GM10248 (cell line): ENCODE measurements around the gene TPRKB.
"Not testable (repeated sequence)": the region's sequence is repeated elsewhere in the genome, so short reads cannot be mapped to it uniquely, and the experiment has no call there.

ENCODE experiments used
- CTCF ChIA-PET: fragments of 300-600 bp; sonication (Branson Sonifier 250); formaldehyde crosslinking; extraction: SDS; loops from one replicate; lab custom pipeline; 2021; ENCODE audit warnings: antibody characterized with exemption; lab: Yijun Ruan, JAX
- POLR2A ChIA-PET: fragments of 350-650 bp; sonication (Branson Sonifier 250); formaldehyde crosslinking; extraction: SDS; loops from one replicate; lab custom pipeline; 2020; ENCODE audit warnings: antibody characterized with exemption; lab: Yijun Ruan, JAX
- DNase-seq: peaks from one replicate; pipeline ENCODE4 v3.0.0; 2012; ENCODE audit errors: extremely low spot score
- CTCF ChIP-seq: IDR thresholded peaks from 2 replicates; pipeline ENCODE4 v1.5.1; 2012; ENCODE audit warnings: mild to moderate bottlenecking, low read depth; ENCODE audit errors: extremely low read depth, missing control alignments, control extremely low read depth

TPRKB gene

DNA sequence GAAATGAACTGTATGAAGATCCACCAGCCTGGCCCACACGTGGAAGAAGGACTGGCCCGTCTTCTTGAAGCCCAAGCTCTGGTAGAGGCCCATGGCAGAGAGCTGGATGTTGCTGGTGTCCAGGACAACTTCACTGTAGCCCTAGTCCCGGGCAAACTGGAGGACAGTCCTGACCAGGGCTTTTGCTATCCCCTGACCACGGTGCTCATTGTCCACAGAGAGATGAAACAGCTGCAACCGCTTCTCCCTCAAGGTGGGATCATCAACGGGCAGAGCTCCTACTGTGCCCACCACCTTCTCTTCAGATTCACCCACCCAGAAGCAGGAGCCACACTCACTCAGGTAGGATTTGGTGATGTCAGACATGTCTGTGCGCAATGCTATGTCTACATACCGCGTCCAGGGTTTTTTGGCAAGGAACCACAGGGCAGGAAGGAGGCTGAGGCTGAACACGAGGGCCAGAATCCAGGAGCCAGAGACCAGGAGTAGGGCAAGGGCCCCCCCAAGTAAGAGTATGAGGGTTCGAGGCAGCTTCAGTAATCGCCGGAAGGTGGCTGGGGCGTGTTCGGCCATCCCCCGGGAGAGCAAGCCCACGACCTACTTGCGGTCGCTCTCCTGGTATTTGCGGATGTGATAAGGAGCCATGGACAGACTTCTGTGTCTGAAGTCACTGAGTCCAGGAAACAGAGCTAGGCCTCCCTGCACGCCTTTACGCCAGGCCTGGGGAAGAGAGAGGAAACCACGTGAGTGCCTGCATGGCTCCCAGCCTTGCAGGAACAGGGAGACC, 36.3 kb downstream of the TPRKB start:
- no peak for DNase-seq
- ChIA-PET CTCF (interaction anchor here (1.6 kb wide), 1 partner anchor 11 kb away, joined by 5 read pairs; no protein-coding TSS in a partner anchor), POLR2A (no interaction called here)
- TF ChIP-seq CTCF: no peak

DNA sequence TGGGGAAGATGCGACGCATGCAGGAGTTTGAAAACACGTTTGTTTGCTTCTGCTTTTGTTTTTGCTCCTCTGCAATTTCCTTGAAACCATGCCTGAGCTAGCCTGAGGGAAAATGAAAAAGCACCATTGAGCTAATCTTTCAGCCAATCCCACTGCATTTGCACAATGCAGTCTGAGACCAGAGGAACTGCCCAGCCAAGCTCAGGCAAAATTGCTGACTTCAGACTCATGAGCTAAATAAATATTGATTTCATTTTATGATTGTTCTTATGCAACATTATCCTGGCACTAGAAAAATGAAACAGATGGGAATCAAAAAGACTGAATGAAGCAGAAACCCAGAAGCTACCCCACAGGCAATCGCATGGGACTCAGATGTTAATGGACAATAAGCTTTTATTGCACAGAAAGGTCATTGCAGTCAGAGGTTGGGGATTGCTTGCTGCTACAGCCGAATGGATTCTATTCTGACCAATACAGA, 37.0 kb downstream of the TPRKB start:
- ChIA-PET CTCF (interaction anchor here (1.6 kb wide), 1 partner anchor 11 kb away, joined by 5 read pairs; no protein-coding TSS in a partner anchor), POLR2A (no interaction called here)
- DNase-seq: no peak
- no peak for TF ChIP-seq CTCF

DNA sequence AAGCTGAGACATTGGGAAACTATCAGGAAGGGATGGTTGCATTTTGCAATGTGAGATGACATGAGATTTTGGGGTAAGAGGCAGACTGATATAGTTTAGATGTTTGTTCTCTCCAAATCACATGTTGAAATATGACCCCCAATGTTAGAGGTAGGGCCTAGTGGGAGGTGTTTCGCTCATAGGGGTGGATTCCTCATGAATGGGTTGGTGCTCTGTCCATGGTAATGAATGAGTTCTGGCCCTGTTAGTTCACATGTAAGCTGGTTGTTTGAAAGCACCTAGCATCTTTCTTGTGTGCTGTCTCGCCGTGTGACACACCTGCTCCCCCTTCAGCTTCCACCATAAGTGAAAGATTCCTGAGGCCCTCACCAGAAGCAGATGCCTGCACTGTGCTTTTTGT, 37.7 kb downstream of the TPRKB start:
- ChIA-PET POLR2A (no interaction called here), CTCF (no interaction called here)
- DNase-seq: no peak
- no peak for TF ChIP-seq CTCF

DNA sequence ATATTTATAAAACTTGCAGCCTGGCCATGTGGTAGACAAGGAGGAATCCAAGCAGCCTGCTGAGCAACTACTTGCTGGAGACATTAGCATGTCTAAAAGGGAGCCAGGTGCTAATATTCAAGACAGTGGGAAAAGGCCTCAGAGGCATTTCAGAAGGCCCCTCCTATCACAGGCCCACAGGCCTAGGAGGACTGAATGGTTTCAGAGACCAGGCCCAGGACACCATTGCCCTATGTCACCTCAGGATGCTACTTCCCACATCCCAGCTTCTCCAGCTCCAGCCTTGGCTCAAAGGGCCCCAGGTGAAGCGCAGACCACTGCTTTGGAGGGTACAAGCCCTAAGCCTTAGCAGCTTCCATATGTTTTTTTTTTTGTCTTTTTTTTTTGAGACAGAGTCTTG, 39.0 kb downstream of the TPRKB start:
- POLR2A ChIA-PET: no interaction called here
- TF ChIP-seq CTCF: no peak
- no peak for DNase-seq
- CTCF ChIA-PET: interaction anchor here (1.0 kb wide), 1 partner anchor 18 kb away, joined by 3 read pairs; no protein-coding TSS in a partner anchor

DNA sequence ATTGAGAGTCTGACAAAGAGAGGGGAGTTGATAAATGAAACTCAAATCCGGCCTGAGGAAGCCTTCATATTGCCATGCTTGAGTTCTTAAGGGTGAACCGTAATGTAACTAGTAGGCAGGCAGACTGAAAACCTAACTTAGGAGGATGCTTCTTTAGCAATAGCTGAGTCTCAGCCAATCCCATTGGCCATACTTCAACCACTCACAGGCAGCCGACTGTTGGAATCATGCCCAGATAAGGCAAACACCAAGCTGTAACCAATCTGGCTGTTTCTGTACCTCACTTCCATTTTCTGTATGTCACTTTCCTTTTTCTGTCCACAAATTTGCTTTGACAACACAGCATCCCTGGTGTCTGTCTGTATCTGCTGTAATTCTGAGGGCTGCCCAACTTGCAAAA, 39.5 kb downstream of the TPRKB start:
- ChIA-PET POLR2A (no interaction called here), CTCF (interaction anchor here (1.0 kb wide), 1 partner anchor 17 kb away, joined by 3 read pairs; no protein-coding TSS in a partner anchor)
- no peak for DNase-seq
- TF ChIP-seq CTCF: no peak

DNA sequence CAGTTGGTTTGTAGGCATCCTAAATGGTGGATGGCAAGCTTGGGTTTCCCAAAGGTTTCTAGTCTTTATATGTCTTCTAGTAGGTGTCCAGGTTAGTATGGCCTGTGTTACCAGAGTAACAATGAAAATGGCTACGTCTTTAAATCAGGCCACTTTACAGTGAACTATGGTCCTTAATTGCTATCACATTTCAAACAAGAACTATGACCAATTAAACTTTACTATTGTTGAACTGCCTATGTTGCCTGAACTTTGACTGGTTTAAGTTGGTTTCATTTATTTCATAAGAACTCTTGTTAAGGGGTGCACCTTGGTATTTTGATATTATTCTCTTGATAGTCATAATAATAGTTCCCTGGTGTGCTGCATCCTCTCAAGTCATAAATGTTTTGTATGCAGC, 40.2 kb downstream of the TPRKB start:
- DNase-seq, POLR2A ChIA-PET: not testable (repeated sequence)
- CTCF ChIA-PET: interaction anchor here (1.2 kb wide), 1 partner anchor 15 kb away, joined by 3 read pairs; no protein-coding TSS in a partner anchor

DNA sequence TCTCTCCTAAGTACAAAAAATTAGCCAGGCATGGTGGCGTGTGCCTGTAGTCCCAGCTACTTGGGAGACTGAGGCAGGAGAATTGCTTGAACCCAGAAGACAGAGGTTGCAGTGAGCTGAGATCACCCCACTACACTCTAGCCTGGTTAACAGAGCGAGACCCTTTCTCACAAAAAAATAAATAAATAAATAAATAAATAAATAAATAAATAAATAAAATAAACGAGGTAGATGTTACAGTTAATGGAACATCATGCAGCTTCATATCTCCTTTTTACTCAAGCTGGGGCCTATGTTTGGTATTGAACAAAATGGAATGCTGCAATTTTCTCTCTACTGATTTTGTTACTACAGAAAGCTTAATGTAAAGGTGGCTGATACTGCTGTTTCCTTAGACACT, 40.6 kb downstream of the TPRKB start:
- POLR2A ChIA-PET, DNase-seq: not testable (repeated sequence)
- CTCF ChIA-PET: interaction anchor here (1.1 to 1.2 kb wide), 2 partner anchors 15 to 16 kb away, joined by 3 to 6 read pairs; no protein-coding TSS in a partner anchor
